Right atrium auricular region (tissue), 2 donors: ENCODE results near the gene CLASP1. TPM values are rescaled to one million over a fixed set of nuclear protein-coding genes. Genes with fewer than 3 reads are reported as not detected.
"Not testable (repeated sequence)": the region's sequence is repeated elsewhere in the genome, so short reads cannot be mapped to it uniquely, and the experiment has no call there.

Source experiments
- DNase-seq: peaks from one replicate; pipeline ENCODE4 v3.0.0-alpha.2; 2019; ENCODE audit warnings: low spot score
- H3K27ac ChIP-seq, 2 donors: fragments of 200-600 bp; sonication (generic); 1 replicate in 1 of 2; 2 replicates in 1 of 2; pipeline ENCODE4 v1.5.1; 2016 to 2019
- H3K27me3 ChIP-seq, 2 donors: fragments of 200-600 bp; sonication (generic); one replicate each; pipeline versions ENCODE4 v1.5.1 to v1.6.0; 2017 to 2019
- H3K36me3 ChIP-seq: fragments of 200-600 bp; sonication (generic); one replicate; pipeline ENCODE4 v1.5.1; 2016
- H3K4me1 ChIP-seq, 2 donors: fragments of 200-600 bp; sonication (generic); one replicate each; pipeline versions ENCODE4 v1.5.1 to v1.6.0; 2017 to 2019
- H3K4me3 ChIP-seq, 2 donors: fragments of 200-600 bp; sonication (generic); 1 replicate in 1 of 2; 2 replicates in 1 of 2; pipeline ENCODE4 v1.5.1; 2017 to 2019; ENCODE audit warnings: mild to moderate bottlenecking in 1 of 2, moderate library complexity in 1 of 2
- H3K9me3 ChIP-seq, 2 donors: fragments of 200-600 bp; sonication (generic); one replicate each; pipeline ENCODE4 v1.5.1; 2019
- CTCF ChIP-seq, 2 donors: fragments of 200-600 bp; sonication (generic); IDR thresholded peaks; one replicate each; pipeline ENCODE4 v1.5.1; 2019; ENCODE audit warnings: antibody characterized with exemption in 2 of 2
- total RNA-seq, 2 donors: library from RNA; depleted of rRNA; stranded (reverse); fragments of >200 nt; gene quantifications; one replicate each; pipeline ENCODE4 v1.1.0, GENCODE V29; 2016

The CLASP1 gene
- total RNA-seq, 2 donors from 2014 or later, result 42.4 to 47.8 TPM

GRCh38 chr2:121647396-121647795 lies 1.9 kb downstream of the CLASP1 start:
- Histone ChIP-seq H3K9me3 (no peaks in the 10 kb centered on the region), H3K27me3 (no peaks in the 10 kb centered on the region), H3K27ac (peak overlapping the region; percentile 94), H3K36me3 (no peaks in the 10 kb centered on the region), H3K4me1 (peaks cover 0 to 51% of the 10 kb centered on the region in 2 donors), H3K4me3 (peak overlapping the region; percentile 80 to 89)
- DNase-seq, result no peak
- no peak for TF ChIP-seq CTCF (IDR thresholded peaks at IDR 0.05)

GRCh38 chr2:121644715-121645114 lies 4.5 kb downstream of the CLASP1 start:
- H3K27ac ChIP-seq, result peak overlapping the region in 1 of 2 donors; percentile 14

DNA sequence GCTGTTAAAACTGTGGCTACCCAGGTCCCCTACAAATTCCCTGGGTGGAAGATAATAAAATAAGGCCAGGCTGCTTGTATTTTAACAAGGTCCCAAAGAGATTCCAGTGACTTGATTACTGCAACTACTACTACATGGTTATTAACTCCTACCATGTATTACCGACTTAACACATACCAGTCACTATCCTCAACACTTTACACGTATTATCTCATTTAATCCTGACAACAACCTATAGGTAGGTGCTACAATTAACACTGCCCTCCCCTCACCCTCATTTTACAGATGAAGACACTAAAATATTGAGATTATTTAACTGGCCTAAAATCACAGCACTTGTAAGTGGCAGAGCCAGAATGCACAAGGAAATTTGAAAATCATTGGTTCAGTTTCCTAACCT lies 5.4 kb downstream of the CLASP1 start:
- Histone ChIP-seq H3K4me3 (no peak overlapping the region), H3K9me3 (no peaks in the 10 kb centered on the region), H3K27me3 (no peaks in the 10 kb centered on the region), H3K36me3 (no peaks in the 10 kb centered on the region), H3K4me1 (peaks cover 0 to 43% of the 10 kb centered on the region in 2 donors), H3K27ac (no peak overlapping the region)
- no peak for DNase-seq
- no peak for TF ChIP-seq CTCF (IDR thresholded peaks at IDR 0.05)

More at GRCh38 chr2:121644715-121645114, 4.5 kb downstream of the CLASP1 start:
- Histone ChIP-seq H3K36me3 (no peaks in the 10 kb centered on the region), H3K27me3 (no peaks in the 10 kb centered on the region), H3K4me1 (peaks cover 0 to 43% of the 10 kb centered on the region in 2 donors), H3K9me3 (no peaks in the 10 kb centered on the region), H3K4me3 (no peak overlapping the region)
- TF ChIP-seq CTCF (IDR thresholded peaks at IDR 0.05), result no peak
- DNase-seq, result no peak

GRCh38 chr2:121640380-121641316 lies 8.6 kb downstream of the CLASP1 start:
- no peak overlapping the region for H3K27ac ChIP-seq
- TF ChIP-seq CTCF (IDR thresholded peaks at IDR 0.05), result no peak

DNA sequence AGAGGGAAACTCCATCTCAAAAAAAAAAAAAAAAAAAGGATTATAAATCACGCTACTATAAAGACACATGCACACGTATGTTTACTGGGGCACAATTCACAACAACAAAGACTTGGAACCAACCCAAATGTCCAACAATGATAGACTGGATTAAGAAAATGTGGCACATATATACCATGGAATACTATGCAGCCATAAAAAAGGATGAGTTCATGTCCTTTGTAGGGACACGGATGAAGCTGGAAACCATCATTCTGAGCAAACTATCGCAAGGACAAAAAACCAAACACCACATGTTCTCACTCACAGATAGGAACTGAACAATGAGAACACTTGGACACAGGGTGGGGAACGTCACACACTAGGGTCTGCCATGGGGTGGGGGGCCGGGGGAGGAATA lies 9.4 kb downstream of the CLASP1 start:
- not testable (repeated sequence) for H3K9me3 ChIP-seq, H3K27ac ChIP-seq, H3K36me3 ChIP-seq, H3K4me3 ChIP-seq, H3K27me3 ChIP-seq, DNase-seq
- peaks cover 0 to 31% of the 10 kb centered on the region in 2 donors for H3K4me1 ChIP-seq

More at GRCh38 chr2:121640380-121641316, 8.6 kb downstream of the CLASP1 start:
- Histone ChIP-seq H3K27me3 (no peaks in the 10 kb centered on the region), H3K4me3 (no peak overlapping the region), H3K4me1 (peaks cover 0 to 31% of the 10 kb centered on the region in 2 donors), H3K36me3 (no peaks in the 10 kb centered on the region), H3K9me3 (peaks cover 0 to 6% of the 10 kb centered on the region in 2 donors)
- DNase-seq, result no peak

DNA sequence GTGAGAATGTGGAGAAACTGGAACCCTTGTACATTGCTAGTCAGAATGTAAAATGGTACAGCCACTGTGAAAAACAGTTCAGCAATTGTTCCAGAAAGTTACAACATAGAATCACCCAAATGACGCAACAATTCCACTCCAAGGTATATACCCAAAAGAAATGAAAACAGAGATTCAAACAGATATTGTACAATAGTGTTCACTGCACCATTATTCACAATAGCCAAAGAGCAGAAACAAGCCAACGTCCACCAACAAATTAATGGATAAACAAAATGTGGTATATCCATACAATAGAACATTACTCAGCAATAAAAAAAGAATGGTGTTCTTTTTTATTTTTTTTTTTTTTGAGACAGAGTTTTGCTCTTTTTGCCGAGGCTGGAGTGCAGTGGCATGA lies 10.9 kb downstream of the CLASP1 start:
- no peak overlapping the region for H3K27ac ChIP-seq
- DNase-seq, result no peak
- no peak overlapping the region for H3K4me3 ChIP-seq
- H3K27me3 ChIP-seq, result no peaks in the 10 kb centered on the region
- TF ChIP-seq CTCF (IDR thresholded peaks at IDR 0.05), result no peak
- no peaks in the 10 kb centered on the region for H3K36me3 ChIP-seq
- peaks cover 0 to 6% of the 10 kb centered on the region in 2 donors for H3K9me3 ChIP-seq
- peaks cover 0 to 41% of the 10 kb centered on the region in 2 donors for H3K4me1 ChIP-seq
